Lung (tissue), 12 donors: ENCODE measurements around the gene LRRC27. TPM values are rescaled to one million over a fixed set of nuclear protein-coding genes. Genes with fewer than 3 reads are reported as not detected.

Experiments used
- ATAC-seq: fragments of 200-7000 bp; cut with Tn5 transposase; one replicate; pipeline ENCODE4 v1.9.1; 2020; ENCODE audit warnings: moderate number of reproducible peaks; ENCODE audit not compliant: insufficient read depth, low FRiP score
- DNase-seq, 3 donors: peaks; one replicate each; pipeline ENCODE4 v3.0.0-alpha.2; 2013 to 2017
- H3K27ac ChIP-seq, 2 donors: one replicate each; pipeline ENCODE4 v1.5.1; 2013; ENCODE audit warnings: mild to moderate bottlenecking in 2 of 2, moderate library complexity in 2 of 2, control low read depth in 1 of 2, inconsistent platforms in 1 of 2, low read depth in 1 of 2, low read length in 1 of 2
- H3K27me3 ChIP-seq, 3 donors: one replicate each; pipeline ENCODE4 v1.5.1; 2013; ENCODE audit warnings: low read length in 2 of 3; ENCODE audit not compliant: control insufficient read depth in 3 of 3, insufficient read depth in 3 of 3
- H3K36me3 ChIP-seq, 4 donors: one replicate each; pipeline ENCODE4 v1.5.1; 2013; ENCODE audit warnings: low read length in 4 of 4, mild to moderate bottlenecking in 1 of 4, moderate library complexity in 1 of 4; ENCODE audit not compliant: control insufficient read depth in 4 of 4, insufficient read depth in 4 of 4
- H3K4me1 ChIP-seq, 5 donors: one replicate each; pipeline ENCODE4 v1.5.1; 2013; ENCODE audit warnings: low read length in 5 of 5, mild to moderate bottlenecking in 2 of 5, moderate library complexity in 1 of 5; ENCODE audit not compliant: control insufficient read depth in 5 of 5, insufficient read depth in 5 of 5
- H3K4me3 ChIP-seq: one replicate; pipeline ENCODE4 v1.5.1; 2013; ENCODE audit warnings: mild to moderate bottlenecking, control low read depth, moderate library complexity
- H3K9ac ChIP-seq, 2 donors: one replicate each; pipeline ENCODE4 v1.5.1; 2013; ENCODE audit warnings: low read length in 2 of 2, control low read depth in 1 of 2; ENCODE audit not compliant: insufficient read depth in 1 of 2
- H3K9me3 ChIP-seq, 4 donors: one replicate each; pipeline ENCODE4 v1.5.1; 2013; ENCODE audit warnings: low read length in 3 of 4, mild to moderate bottlenecking in 1 of 4, moderate library complexity in 1 of 4; ENCODE audit not compliant: control insufficient read depth in 4 of 4, insufficient read depth in 3 of 4
- WGBS, 2 donors: extraction: QIAGEN DNeasy Blood & Tissue Kit; methylation state at CpG; one replicate each; pipeline ENCODE4 v1.1.7; 2013; 5-methylcytosine and 5-hydroxymethylcytosine counted together
- polyA plus RNA-seq, 2 donors: library from polyadenylated mRNA; stranded (reverse); fragments of 200-250 nt; gene quantifications; one replicate each; pipeline ENCODE4 v1.2.1, GENCODE V29; 2013
- total RNA-seq, 2 donors: library from RNA; depleted of rRNA in 1 of 2; stranded (reverse); fragments of >200 nt in 1 of 2; gene quantifications; one replicate each; pipeline ENCODE4 v1.2.1, GENCODE V29; 2014 to 2021
- TF ChIP-seq, protein P1 (sequence below): IDR thresholded peaks from 2 replicates; pipeline ENCODE4 v1.5.1; 2012; ENCODE audit warnings: mild to moderate bottlenecking; ENCODE audit errors: control extremely low read depth, extremely low read depth
- donor health status: control.
- donor health status: control.
- donor health status: Bipolar disorder and iron deficiency.
- donor health status: healthy.
- donor health status: DM: yes; HTN: yes; CAD: no.

LRRC27 gene
- total and polyA plus RNA-seq, 4 donors, result 5.8 to 25.5 (median 17.2) TPM

GRCh38 chr10:132415956-132416355, 84.0 kb downstream of the LRRC27 start:
- DNase-seq (no peak), ATAC-seq (no peak)
- Histone ChIP-seq H3K9ac (no peak overlapping the region), H3K27ac (peak overlapping the region in 1 of 2 donors; percentile 59), H3K9me3 (no peaks in the 10 kb centered on the region), H3K4me3 (no peak overlapping the region), H3K36me3 (peaks cover 0 to 7% (median 3%) of the 10 kb centered on the region in 4 donors), H3K27me3 (no peaks in the 10 kb centered on the region), H3K4me1 (peaks cover 0 to 54% (median 43%) of the 10 kb centered on the region in 5 donors)
- TF ChIP-seq, protein P1, sequence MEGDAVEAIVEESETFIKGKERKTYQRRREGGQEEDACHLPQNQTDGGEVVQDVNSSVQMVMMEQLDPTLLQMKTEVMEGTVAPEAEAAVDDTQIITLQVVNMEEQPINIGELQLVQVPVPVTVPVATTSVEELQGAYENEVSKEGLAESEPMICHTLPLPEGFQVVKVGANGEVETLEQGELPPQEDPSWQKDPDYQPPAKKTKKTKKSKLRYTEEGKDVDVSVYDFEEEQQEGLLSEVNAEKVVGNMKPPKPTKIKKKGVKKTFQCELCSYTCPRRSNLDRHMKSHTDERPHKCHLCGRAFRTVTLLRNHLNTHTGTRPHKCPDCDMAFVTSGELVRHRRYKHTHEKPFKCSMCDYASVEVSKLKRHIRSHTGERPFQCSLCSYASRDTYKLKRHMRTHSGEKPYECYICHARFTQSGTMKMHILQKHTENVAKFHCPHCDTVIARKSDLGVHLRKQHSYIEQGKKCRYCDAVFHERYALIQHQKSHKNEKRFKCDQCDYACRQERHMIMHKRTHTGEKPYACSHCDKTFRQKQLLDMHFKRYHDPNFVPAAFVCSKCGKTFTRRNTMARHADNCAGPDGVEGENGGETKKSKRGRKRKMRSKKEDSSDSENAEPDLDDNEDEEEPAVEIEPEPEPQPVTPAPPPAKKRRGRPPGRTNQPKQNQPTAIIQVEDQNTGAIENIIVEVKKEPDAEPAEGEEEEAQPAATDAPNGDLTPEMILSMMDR, result no peak
- WGBS, 2 donors, result 95% methylated on average over 22 of the region's 22 CpGs

DNA sequence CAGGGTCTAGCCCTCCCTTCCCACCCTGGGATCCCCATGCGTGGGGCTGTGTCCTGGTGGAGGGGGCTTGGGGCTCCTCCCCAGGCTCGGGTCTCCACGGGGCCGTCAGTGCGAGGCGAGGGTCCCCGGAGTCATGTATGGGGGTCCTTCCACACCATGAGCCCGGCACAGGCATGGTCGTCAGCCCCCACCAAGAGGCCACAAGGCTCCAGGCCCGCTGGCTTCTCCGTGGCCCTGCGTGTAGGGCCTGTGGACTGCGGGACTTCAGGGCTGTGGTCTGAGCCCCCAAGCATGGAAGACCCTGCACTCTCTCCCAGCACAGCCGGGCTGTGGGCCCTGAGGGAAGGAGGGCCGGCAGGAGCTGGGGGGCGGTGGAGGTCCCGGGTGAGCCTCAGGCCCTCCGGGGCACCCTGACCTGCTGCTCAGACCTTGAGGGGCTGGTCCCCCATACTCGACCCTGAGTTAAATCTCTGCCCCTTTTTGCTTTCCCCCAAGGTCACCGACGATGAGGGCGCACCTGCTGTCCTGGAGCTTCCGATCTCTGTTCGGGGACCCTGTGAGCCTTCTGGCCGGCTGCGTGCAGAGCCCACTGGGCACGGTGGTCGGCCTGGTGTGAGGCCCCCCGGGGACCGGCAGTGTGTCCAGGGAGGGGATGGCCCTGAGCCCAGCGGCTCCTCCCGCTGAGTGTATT, 84.7 kb downstream of the LRRC27 start:
- peak overlapping the region in 1 of 2 donors; percentile 59 for H3K27ac ChIP-seq
- no peak overlapping the region for H3K9ac ChIP-seq
- H3K9me3 ChIP-seq, result no peaks in the 10 kb centered on the region
- DNase-seq (no peak), ATAC-seq (no peak)
- H3K4me3 ChIP-seq, result no peak overlapping the region
- peaks cover 0 to 7% (median 3%) of the 10 kb centered on the region in 4 donors for H3K36me3 ChIP-seq
- peaks cover 2 to 61% (median 41%) of the 10 kb centered on the region in 5 donors for H3K4me1 ChIP-seq
- no peaks in the 10 kb centered on the region for H3K27me3 ChIP-seq
- TF ChIP-seq, protein P1, result no peak
- WGBS, 2 donors, result 92 to 97% methylated on average over 31 to 32 of the region's 32 CpGs

DNA sequence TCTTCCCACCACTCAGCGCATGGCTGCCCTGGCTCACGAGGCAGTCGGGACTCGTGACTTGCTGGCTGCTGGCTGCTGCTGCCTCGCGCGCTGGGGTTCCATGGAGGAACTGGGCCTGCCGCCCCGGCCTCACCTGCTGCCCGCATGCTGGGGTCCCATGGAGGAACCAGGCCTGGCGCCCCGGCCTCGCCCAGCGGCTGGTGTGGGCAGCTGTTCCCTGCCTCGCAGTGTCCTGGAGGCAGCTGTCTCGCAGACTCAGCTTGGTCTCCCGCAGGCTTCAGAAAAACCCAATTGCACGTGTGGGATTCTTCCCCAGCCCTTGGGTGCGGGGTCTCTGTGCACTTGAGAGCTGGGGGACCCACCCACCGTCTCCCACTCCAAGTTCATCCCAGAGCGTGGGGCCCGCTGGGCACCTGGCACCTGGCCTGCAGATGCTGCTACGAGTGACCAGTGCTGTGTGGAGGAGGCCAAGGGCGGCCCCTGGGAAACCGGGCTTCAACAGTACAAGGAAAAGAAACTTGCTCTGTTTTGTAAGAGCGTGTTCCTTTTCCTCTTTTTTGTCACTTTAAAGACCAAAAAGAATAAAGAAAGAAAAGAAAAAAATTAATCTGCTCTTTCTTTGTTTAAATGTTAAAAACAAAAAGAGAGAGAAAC, 85.4 kb downstream of the LRRC27 start:
- WGBS, 2 donors, result 75 to 83% methylated on average over 26 of the region's 26 CpGs
- Histone ChIP-seq H3K4me3 (no peak overlapping the region), H3K36me3 (peaks cover 0 to 7% (median 3%) of the 10 kb centered on the region in 4 donors), H3K27me3 (no peaks in the 10 kb centered on the region), H3K9ac (no peak overlapping the region), H3K9me3 (no peaks in the 10 kb centered on the region), H3K27ac (peak overlapping the region in 1 of 2 donors; percentile 93), H3K4me1 (peaks cover 0 to 64% (median 41%) of the 10 kb centered on the region in 5 donors)
- ATAC-seq, result no peak
- TF ChIP-seq, protein P1, result no peak
- DNase-seq, result no peak
